Thoracic aorta (tissue), 2 donors: ENCODE measurements around the gene AFAP1L2. TPM values are rescaled to one million over a fixed set of nuclear protein-coding genes. Genes with fewer than 3 reads are reported as not detected.

Source experiments
- ATAC-seq: fragments of 150-250 bp; one replicate; pipeline ENCODE4 v1.8.0; 2017; ENCODE audit warnings: low read depth; ENCODE audit not compliant: insufficient number of reproducible peaks, low FRiP score
- DNase-seq: peaks from one replicate; pipeline ENCODE4 v3.0.0-alpha.2; 2020; ENCODE audit warnings: low spot score
- H3K27ac ChIP-seq, 2 donors: fragments of 200-600 bp; sonication (generic); 1 replicate in 1 of 2; 2 replicates in 1 of 2; pipeline ENCODE4 v1.5.1; 2016; ENCODE audit warnings: mild to moderate bottlenecking in 2 of 2, moderate library complexity in 2 of 2
- H3K27me3 ChIP-seq: fragments of 200-600 bp; sonication (generic); replicated peaks from 2 replicates; pipeline ENCODE4 v1.6.0; 2016; ENCODE audit warnings: mild to moderate bottlenecking; ENCODE audit not compliant: insufficient read depth
- H3K36me3 ChIP-seq: fragments of 200-600 bp; sonication (generic); one replicate; pipeline ENCODE4 v1.5.1; 2016
- H3K4me1 ChIP-seq, 2 donors: fragments of 200-600 bp; sonication (generic); 1 replicate in 1 of 2; 2 replicates in 1 of 2; pipeline versions ENCODE4 v1.5.1 to v1.6.0; 2016; ENCODE audit warnings: low read depth in 2 of 2, mild to moderate bottlenecking in 1 of 2; ENCODE audit not compliant: control insufficient read depth in 1 of 2
- H3K4me3 ChIP-seq: fragments of 200-600 bp; sonication (generic); 2 replicates; pipeline ENCODE4 v1.5.1; 2016; ENCODE audit warnings: mild to moderate bottlenecking
- H3K9me3 ChIP-seq: fragments of 200-600 bp; sonication (generic); 2 replicates; pipeline ENCODE4 v1.5.1; 2016
- CTCF ChIP-seq: fragments of 200-600 bp; sonication (generic); IDR thresholded peaks from one replicate; pipeline ENCODE4 v1.5.1; 2019; ENCODE audit warnings: antibody characterized with exemption
- total RNA-seq, 2 donors: library from RNA; depleted of rRNA; stranded (reverse); fragments of >200 nt; gene quantifications; one replicate each; pipeline versions ENCODE4 v1.1.0 to v1.2.3, GENCODE V29; 2016

Gene AFAP1L2
- total RNA-seq, 2 donors from 2014 or later: 7.7 to 13.3 TPM

DNA sequence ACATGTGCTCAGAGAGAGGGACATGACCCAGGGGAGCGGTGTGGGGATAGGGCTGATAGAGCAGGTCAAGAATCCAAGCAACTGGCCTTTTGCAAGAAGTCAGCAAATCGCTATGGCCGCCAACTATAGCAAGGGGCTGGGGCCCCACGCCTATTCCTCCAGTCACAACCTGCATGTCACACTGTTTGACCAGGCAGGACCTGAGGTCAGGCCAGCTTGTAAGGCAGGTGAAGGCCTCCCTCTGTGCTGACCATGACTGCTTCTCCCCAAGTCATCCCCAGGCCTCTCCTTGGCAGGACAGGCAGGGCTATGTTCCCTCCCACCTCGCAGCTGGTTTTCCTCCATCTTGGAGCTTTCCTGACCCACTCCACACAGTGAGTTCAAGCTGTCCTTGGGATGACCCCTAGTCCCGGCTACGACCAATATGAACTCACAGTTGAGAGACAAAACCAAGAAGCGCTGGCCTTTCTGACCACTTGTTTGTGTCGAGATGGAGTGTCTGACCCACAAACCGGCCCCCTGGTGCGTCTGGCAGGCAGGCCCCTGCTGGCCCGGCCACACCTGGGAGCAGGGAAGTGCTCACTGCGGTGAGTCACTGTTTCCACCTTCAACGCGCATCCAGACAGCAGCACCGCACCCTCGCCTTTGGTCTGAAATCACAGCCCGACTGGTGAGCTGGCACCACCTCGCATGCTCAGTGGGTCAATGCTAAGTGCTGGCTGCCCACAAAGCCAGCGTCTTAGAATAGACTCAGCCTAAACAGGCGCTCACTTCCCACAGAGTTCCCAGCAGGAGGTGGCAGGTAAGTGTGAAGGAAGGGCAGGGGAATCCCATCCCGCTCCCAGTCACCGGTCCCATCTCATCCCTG is 83.8 kb downstream of the AFAP1L2 start:
- ATAC-seq: no peak

DNA sequence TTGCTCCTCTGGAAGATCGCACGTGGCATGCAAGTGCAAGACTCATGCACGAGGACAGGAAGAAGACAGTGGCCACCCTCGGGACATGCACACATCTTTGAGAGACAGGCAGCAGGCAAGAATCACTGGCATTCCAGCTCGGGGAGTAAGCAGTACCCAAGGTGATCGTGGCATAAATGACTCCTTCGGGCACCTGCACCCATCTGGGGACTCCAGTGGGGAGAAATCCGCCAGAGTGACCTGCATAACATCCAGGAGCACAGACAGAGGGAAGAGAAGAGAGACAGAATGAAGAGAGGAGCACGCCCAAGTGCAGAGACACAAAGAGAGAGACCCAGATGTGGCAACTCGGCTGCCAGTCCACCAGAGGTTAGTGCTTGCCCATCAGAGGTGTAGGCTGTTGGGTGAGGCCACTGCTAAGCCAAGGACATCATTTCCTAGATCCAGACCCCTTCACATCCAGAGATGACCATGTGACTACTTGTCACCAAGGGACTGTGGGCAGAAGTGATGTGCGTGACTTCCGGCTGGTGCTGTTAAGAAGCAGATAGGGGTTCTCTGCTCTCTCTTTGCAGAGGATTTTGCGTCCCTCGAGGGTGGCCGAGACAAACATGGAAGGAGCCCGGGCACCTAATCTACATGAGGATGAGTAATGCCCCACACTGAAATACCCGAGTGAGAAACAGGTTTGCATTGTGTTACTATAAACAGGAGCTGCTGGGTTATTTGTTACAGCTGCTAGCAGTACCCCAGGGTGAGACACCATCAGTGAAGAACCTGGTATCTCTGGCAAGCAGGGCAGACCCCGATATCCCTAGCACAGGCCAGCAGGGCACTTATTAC is 84.7 kb downstream of the AFAP1L2 start:
- no peak for TF ChIP-seq CTCF
- H3K9me3 ChIP-seq: no peaks in the 10 kb centered on the region
- H3K36me3 ChIP-seq: no peaks in the 10 kb centered on the region
- H3K4me3 ChIP-seq: no peak overlapping the region
- H3K27ac ChIP-seq: no peak overlapping the region
- ATAC-seq: no peak
- H3K27me3 ChIP-seq: no peaks in the 10 kb centered on the region
- no peaks in the 10 kb centered on the region for H3K4me1 ChIP-seq
- no peak for DNase-seq

More for the DNA sequence above, 83.8 kb downstream of the AFAP1L2 start:
- no peak for TF ChIP-seq CTCF
- Histone ChIP-seq H3K27me3 (no peaks in the 10 kb centered on the region), H3K36me3 (no peaks in the 10 kb centered on the region), H3K4me1 (no peaks in the 10 kb centered on the region), H3K27ac (no peak overlapping the region), H3K4me3 (no peak overlapping the region), H3K9me3 (no peaks in the 10 kb centered on the region)
- no peak for DNase-seq

- no peaks in the 10 kb centered on the region for H3K27me3 ChIP-seq
- ATAC-seq: no peak
- no peak for TF ChIP-seq CTCF
- no peak overlapping the region for H3K27ac ChIP-seq
- H3K36me3 ChIP-seq: no peaks in the 10 kb centered on the region
- no peaks in the 10 kb centered on the region for H3K4me1 ChIP-seq
- no peak for DNase-seq
- H3K9me3 ChIP-seq: no peaks in the 10 kb centered on the region
- no peak overlapping the region for H3K4me3 ChIP-seq
Observed at GRCh38 chr10:114316744-114317143, 87.6 kb downstream of the AFAP1L2 start.

- no peaks in the 10 kb centered on the region for H3K36me3 ChIP-seq
- no peaks in the 10 kb centered on the region for H3K9me3 ChIP-seq
- TF ChIP-seq CTCF: no peak
- no peaks in the 10 kb centered on the region for H3K4me1 ChIP-seq
- DNase-seq: no peak
- no peak for ATAC-seq
- H3K27ac ChIP-seq: no peak overlapping the region
- H3K4me3 ChIP-seq: no peak overlapping the region
- H3K27me3 ChIP-seq: no peaks in the 10 kb centered on the region
Observed at GRCh38 chr10:114315566-114316420, 88.5 kb downstream of the AFAP1L2 start.
